Activated T-cell treated with anti-CD3 and anti-CD28 coated beads, Interleukin-2, amount 50 U/mL, for 72 hours (primary cell): ENCODE data around the gene CCDC80. TPM values are rescaled to one million over a fixed set of nuclear protein-coding genes. Genes with fewer than 3 reads are reported as not detected.
A peak's percentile ranks its signal among the peaks of the same experiment; 100 is the strongest.

ENCODE experiments used
- ATAC-seq, 2 donors: fragments of 150-1000 bp; cut with Tn5 transposase; replicated peaks in 1 of 2; 2 replicates each; pipeline ENCODE4 v1.10.0; 2021; ENCODE audit warnings: moderate library complexity in 2 of 2, mild to moderate bottlenecking in 1 of 2
- DNase-seq, 2 donors: peaks; one replicate each; pipeline ENCODE4 v3.0.0; 2021 to 2022; ENCODE audit warnings: mixed read lengths in 1 of 2
- H3K27ac Mint-ChIP-seq: one replicate; pipeline ENCODE4 v1.8.0; 2022; ENCODE audit warnings: mild to moderate bottlenecking, moderate library complexity, mixed read lengths
- H3K27me3 Mint-ChIP-seq: one replicate; pipeline ENCODE4 v1.8.0; 2022; ENCODE audit warnings: low read depth, mixed read lengths
- H3K36me3 Mint-ChIP-seq, 2 donors: one replicate each; pipeline ENCODE4 v1.8.0; 2022; ENCODE audit warnings: mixed read lengths in 2 of 2, mild to moderate bottlenecking in 1 of 2; ENCODE audit not compliant: insufficient read depth in 2 of 2
- H3K4me1 Mint-ChIP-seq: one replicate; pipeline ENCODE4 v1.8.0; 2022; ENCODE audit warnings: low read depth, mixed read lengths
- H3K4me3 Mint-ChIP-seq, 2 donors: one replicate each; pipeline ENCODE4 v1.8.0; 2022; ENCODE audit warnings: mild to moderate bottlenecking in 2 of 2, mixed read lengths in 2 of 2, moderate library complexity in 2 of 2
- H3K9me3 Mint-ChIP-seq, 2 donors: one replicate each; pipeline ENCODE4 v1.8.0; 2022; ENCODE audit warnings: mixed read lengths in 2 of 2
- total RNA-seq, 2 donors: library from RNA; stranded (reverse); gene quantifications; one replicate each; pipeline ENCODE4 v1.2.3, GENCODE V29; 2022

The CCDC80 gene
- total RNA-seq, 2 donors from 2014 or later = not detected

GRCh38 chr3:112561484-112561733 is 79.5 kb downstream of the CCDC80 start:
- DNase-seq (peak in 1 of 2 donors; percentile 85), ATAC-seq (peak; percentile 62 to 66)
- Mint-ChIP-seq H3K27ac (peak overlapping the region; percentile 79), H3K9me3 (no peaks in the 10 kb centered on the region), H3K36me3 (peaks cover 3 to 22% of the 10 kb centered on the region in 2 donors), H3K27me3 (no peaks in the 10 kb centered on the region), H3K4me3 (peak overlapping the region; percentile 85 to 95), H3K4me1 (peaks cover 51% of the 10 kb centered on the region)

GRCh38 chr3:112560721-112561483 is 80.0 kb downstream of the CCDC80 start:
- ATAC-seq (peak; percentile 14 to 34), DNase-seq (peak; percentile 71 to 74)
- Mint-ChIP-seq H3K36me3 (peaks cover 3 to 17% of the 10 kb centered on the region in 2 donors), H3K27ac (peak overlapping the region; percentile 79), H3K27me3 (no peaks in the 10 kb centered on the region), H3K4me3 (peak overlapping the region; percentile 85 to 95), H3K4me1 (peaks cover 48% of the 10 kb centered on the region), H3K9me3 (no peaks in the 10 kb centered on the region)

GRCh38 chr3:112560307-112560706 is 80.6 kb downstream of the CCDC80 start:
- Mint-ChIP-seq H3K4me1 (peaks cover 53% of the 10 kb centered on the region), H3K9me3 (no peaks in the 10 kb centered on the region), H3K4me3 (peak overlapping the region; percentile 85 to 95), H3K27me3 (no peaks in the 10 kb centered on the region), H3K36me3 (peaks cover 4 to 17% of the 10 kb centered on the region in 2 donors), H3K27ac (peak overlapping the region; percentile 79)
- no peak for ATAC-seq
- no peak for DNase-seq

- Mint-ChIP-seq H3K36me3 (peaks cover 3 to 8% of the 10 kb centered on the region in 2 donors), H3K4me3 (peak overlapping the region in 1 of 2 donors; percentile 13), H3K9me3 (no peaks in the 10 kb centered on the region), H3K27me3 (no peaks in the 10 kb centered on the region), H3K27ac (peak overlapping the region; percentile 54), H3K4me1 (peaks cover 52% of the 10 kb centered on the region)
- DNase-seq (no peak), ATAC-seq (no peak)
These were observed 83.0 kb downstream of the CCDC80 start for GRCh38 chr3:112557976-112558375.

- peaks cover 4 to 15% of the 10 kb centered on the region in 2 donors for H3K36me3 Mint-ChIP-seq
- no peak for DNase-seq
- no peak for ATAC-seq
- peaks cover 66% of the 10 kb centered on the region for H3K4me1 Mint-ChIP-seq
- no peaks in the 10 kb centered on the region for H3K27me3 Mint-ChIP-seq
- no peaks in the 10 kb centered on the region for H3K9me3 Mint-ChIP-seq
- peak overlapping the region; percentile 23 to 62 for H3K4me3 Mint-ChIP-seq
- peak overlapping the region; percentile 76 for H3K27ac Mint-ChIP-seq
These were observed 85.3 kb downstream of the CCDC80 start for GRCh38 chr3:112555535-112556170.

GRCh38 chr3:112550859-112551258 is 90.1 kb downstream of the CCDC80 start:
- Mint-ChIP-seq H3K4me1 (peaks cover 32% of the 10 kb centered on the region), H3K36me3 (peaks cover 6 to 20% of the 10 kb centered on the region in 2 donors), H3K27ac (no peak overlapping the region), H3K9me3 (no peaks in the 10 kb centered on the region), H3K27me3 (no peaks in the 10 kb centered on the region), H3K4me3 (no peak overlapping the region)
- DNase-seq = no peak
- ATAC-seq = no peak

Other genes with a start within 250 kb of the CCDC80 start
- 10 to 100 TPM; 17.5 to 21.3 TPM for gene BTLA, start 141.7 kb downstream of the CCDC80 start, total RNA-seq
- gene ATG3, start 79.2 kb downstream of the CCDC80 start, total RNA-seq = 10 to 100 TPM; 52.0 to 52.2 TPM
- 10 to 100 TPM; 24.8 TPM for gene SLC35A5, start 79.1 kb downstream of the CCDC80 start, total RNA-seq
- not detected for gene CD200R1L, start 205.7 kb upstream of the CCDC80 start, total RNA-seq